Sigmoid colon (tissue), 7 donors: ENCODE data around the gene MEGF11. TPM values are rescaled to one million over a fixed set of nuclear protein-coding genes. Genes with fewer than 3 reads are reported as not detected.
A peak's percentile ranks its signal among the peaks of the same experiment; 100 is the strongest.

Experiments used
- DNase-seq: peaks from one replicate; pipeline ENCODE4 v3.0.0-alpha.2; 2019
- H3K27ac ChIP-seq, 4 donors: fragments of 200-600 bp; sonication (generic); one replicate each; pipeline ENCODE4 v1.5.1; 2016 to 2019; ENCODE audit warnings: mild to moderate bottlenecking in 1 of 4
- H3K27me3 ChIP-seq, 3 donors: fragments of 200-600 bp; sonication (generic); one replicate each; pipeline ENCODE4 v1.5.1; 2019; ENCODE audit warnings: mild to moderate bottlenecking in 1 of 3
- H3K36me3 ChIP-seq, 4 donors: fragments of 200-600 bp; sonication (generic); one replicate each; pipeline ENCODE4 v1.5.1; 2016 to 2019
- H3K4me1 ChIP-seq, 4 donors: fragments of 200-600 bp; sonication (generic); one replicate each; pipeline ENCODE4 v1.5.1; 2017 to 2019
- H3K4me3 ChIP-seq, 4 donors: fragments of 200-600 bp; sonication (generic); one replicate each; pipeline ENCODE4 v1.5.1; 2017 to 2019; ENCODE audit warnings: mild to moderate bottlenecking in 2 of 4, moderate library complexity in 1 of 4
- H3K9me3 ChIP-seq, 4 donors: fragments of 200-600 bp in 3 of 4; sonication (generic) in 3 of 4; one replicate each; pipeline versions ENCODE4 v1.5.1 to v1.6.1; 2013 to 2019
- CTCF ChIP-seq, 4 experiments: fragments of 450-650 bp in 3 of 4; fragments of 200-600 bp in 1 of 4; IDR thresholded peaks; one replicate each; pipeline ENCODE4 v1.5.1; 2016 to 2019; ENCODE audit warnings: antibody characterized with exemption in 4 of 4, mild to moderate bottlenecking in 3 of 4, moderate library complexity in 2 of 4
- EP300 ChIP-seq, 4 donors: sonication (generic); formaldehyde crosslinking; IDR thresholded peaks; one replicate each; pipeline ENCODE4 v1.6.1; 2017; ENCODE audit warnings: antibody characterized with exemption in 4 of 4
- POLR2A ChIP-seq, 2 donors: fragments of 450-650 bp; IDR thresholded peaks; one replicate each; pipeline ENCODE4 v1.6.1; 2016; ENCODE audit warnings: antibody characterized with exemption in 2 of 2, mild to moderate bottlenecking in 2 of 2, moderate library complexity in 2 of 2
- POLR2AphosphoS5 ChIP-seq, 4 donors: sonication (generic); formaldehyde crosslinking; IDR thresholded peaks; one replicate each; pipeline ENCODE4 v1.6.1; 2017; ENCODE audit warnings: antibody characterized with exemption in 4 of 4
- WGBS, 2 donors: extraction: QIAGEN DNeasy Blood & Tissue Kit; methylation state at CpG; one replicate each; pipeline ENCODE4 v1.1.7; 2013; 5-methylcytosine and 5-hydroxymethylcytosine counted together
- intact Hi-C: fragments of 100-400 bp; cut with DNase I; formaldehyde crosslinking; loops from one replicate; pipeline ENCODE4 v1.15.1; 2023
- polyA plus RNA-seq, 3 donors: library from polyadenylated mRNA; stranded (reverse); fragments of 200-250 nt; gene quantifications; one replicate each; pipeline ENCODE4 v1.2.3, GENCODE V29; 2013
- total RNA-seq, 4 donors: library from RNA; depleted of rRNA; stranded (reverse); fragments of >200 nt; gene quantifications; one replicate each; pipeline ENCODE4 v1.1.0, GENCODE V29; 2016
- donor health status: healthy with polysubstance abuse.
- donor health status: Bipolar disorder and iron deficiency.
- donor health status: healthy.

Gene MEGF11
- total and polyA plus RNA-seq, 7 donors, result 0.04 TPM; not detected in 6

GRCh38 chr15:66068801-66069200, 184.7 kb downstream of the MEGF11 start:
- H3K9me3 ChIP-seq, result no peaks in the 10 kb centered on the region
- H3K4me3 ChIP-seq, result no peak overlapping the region
- no peaks in the 10 kb centered on the region for H3K36me3 ChIP-seq
- no peaks in the 10 kb centered on the region for H3K27me3 ChIP-seq
- peak; percentile 32 for DNase-seq
- no peak overlapping the region for H3K27ac ChIP-seq
- WGBS, 2 donors, result 89 to 94% methylated on average over 1 of the region's 1 CpG
- H3K4me1 ChIP-seq, result peaks cover 0 to 15% (median 13%) of the 10 kb centered on the region in 4 donors
- intact Hi-C loops, result no loop called here
- TF ChIP-seq POLR2A (IDR thresholded peaks at IDR 0.05), result no peak
- no peak for TF ChIP-seq CTCF (IDR thresholded peaks at IDR 0.05)
- TF ChIP-seq POLR2AphosphoS5 (IDR thresholded peaks at IDR 0.05), result no peak
- TF ChIP-seq EP300 (IDR thresholded peaks at IDR 0.05), result no peak

GRCh38 chr15:66067687-66068086, 185.9 kb downstream of the MEGF11 start:
- intact Hi-C loops, result no loop called here

GRCh38 chr15:66066481-66066880, 187.1 kb downstream of the MEGF11 start:
- intact Hi-C loops, result no loop called here
- TF ChIP-seq EP300 (IDR thresholded peaks at IDR 0.05) (no peak), CTCF (IDR thresholded peaks at IDR 0.05) (no peak)
- Histone ChIP-seq H3K27me3 (no peaks in the 10 kb centered on the region), H3K27ac (no peak overlapping the region), H3K4me1 (no peaks in the 10 kb centered on the region), H3K4me3 (no peak overlapping the region), H3K9me3 (peaks cover 0 to 5% (median 1%) of the 10 kb centered on the region in 4 donors), H3K36me3 (no peaks in the 10 kb centered on the region)
- WGBS, 2 donors, result 41 to 60% methylated on average over 6 of the region's 6 CpGs
- DNase-seq, result peak; percentile 45

More at GRCh38 chr15:66067687-66068086, 185.9 kb downstream of the MEGF11 start:
- TF ChIP-seq CTCF (IDR thresholded peaks at IDR 0.05) (no peak), EP300 (IDR thresholded peaks at IDR 0.05) (no peak), POLR2AphosphoS5 (IDR thresholded peaks at IDR 0.05) (no peak), POLR2A (IDR thresholded peaks at IDR 0.05) (no peak)
- Histone ChIP-seq H3K27ac (no peak overlapping the region), H3K9me3 (no peaks in the 10 kb centered on the region), H3K36me3 (no peaks in the 10 kb centered on the region), H3K4me1 (peaks cover 0 to 10% (median 7%) of the 10 kb centered on the region in 4 donors), H3K27me3 (no peaks in the 10 kb centered on the region), H3K4me3 (no peak overlapping the region)
- peak; percentile 18 for DNase-seq
- 73 to 80% methylated on average over 5 of the region's 5 CpGs for WGBS, 2 donors

- H3K4me3 ChIP-seq, result no peak overlapping the region
- TF ChIP-seq POLR2AphosphoS5 (IDR thresholded peaks at IDR 0.05), result no peak
- no peak for TF ChIP-seq EP300 (IDR thresholded peaks at IDR 0.05)
- no peak for TF ChIP-seq CTCF (IDR thresholded peaks at IDR 0.05)
- no peak for TF ChIP-seq POLR2A (IDR thresholded peaks at IDR 0.05)
- intact Hi-C loops, result no loop called here
- H3K9me3 ChIP-seq, result peaks cover 0 to 5% (median 1%) of the 10 kb centered on the region in 4 donors
- H3K36me3 ChIP-seq, result no peaks in the 10 kb centered on the region
- H3K27me3 ChIP-seq, result peaks cover 0 to 4% (median 0%) of the 10 kb centered on the region in 3 donors
- 64 to 65% methylated on average over 4 of the region's 4 CpGs for WGBS, 2 donors
- DNase-seq, result peak; percentile 42
- no peak overlapping the region for H3K27ac ChIP-seq
- no peaks in the 10 kb centered on the region for H3K4me1 ChIP-seq
Measured at GRCh38 chr15:66066005-66066404, 187.5 kb downstream of the MEGF11 start.

GRCh38 chr15:66065325-66065724, 188.2 kb downstream of the MEGF11 start:
- 54 to 59% methylated on average over 6 of the region's 6 CpGs for WGBS, 2 donors
- Histone ChIP-seq H3K27me3 (peaks cover 0 to 4% (median 0%) of the 10 kb centered on the region in 3 donors), H3K36me3 (no peaks in the 10 kb centered on the region), H3K9me3 (peaks cover 0 to 5% (median 1%) of the 10 kb centered on the region in 4 donors), H3K4me3 (no peak overlapping the region), H3K4me1 (no peaks in the 10 kb centered on the region), H3K27ac (no peak overlapping the region)
- intact Hi-C loops, result no loop called here
- peak; percentile 40 for DNase-seq
- no peak for TF ChIP-seq POLR2A (IDR thresholded peaks at IDR 0.05)
- TF ChIP-seq CTCF (IDR thresholded peaks at IDR 0.05), result no peak
- TF ChIP-seq EP300 (IDR thresholded peaks at IDR 0.05), result no peak
- TF ChIP-seq POLR2AphosphoS5 (IDR thresholded peaks at IDR 0.05), result no peak
